Endothelial cell of hepatic sinusoid (primary cell): Measurements from ENCODE around the gene SLC17A9.

ENCODE experiments used
- in situ Hi-C: cut with HindIII; loops from 2 replicates; pipeline ENCODE4 v1.10.0; 2017; ENCODE audit warnings: low sequenced_read_pairs

The SLC17A9 gene

GRCh38 chr20:62935968-62936585 is 16.4 kb upstream of the SLC17A9 start:
- in situ Hi-C loops, result loop anchor here (25.0 kb wide), 1 partner anchor 276 kb away; the partner anchor contains the start of gene YTHDF1

- in situ Hi-C loops, result loop anchor here (25.0 kb wide), 1 partner anchor 275 kb away; the partner anchor contains the start of gene YTHDF1
Measured at GRCh38 chr20:62937268-62938104, 15.0 kb upstream of the SLC17A9 start.

GRCh38 chr20:62938105-62938888 is 14.2 kb upstream of the SLC17A9 start, which contains the start of gene GID8:
GID8 (plus strand) TSS chr20:62938147; CDS start chr20:62941503, 3,356 bp downstream.
- in situ Hi-C loops, result loop anchor here (25.0 kb wide), 1 partner anchor 274 kb away; the partner anchor contains the start of gene YTHDF1

GRCh38 chr20:62940875-62941274 is 11.6 kb upstream of the SLC17A9 start:
- in situ Hi-C loops, result loop anchor here (25.0 kb wide), 1 partner anchor 271 kb away; the partner anchor contains the start of gene YTHDF1

GRCh38 chr20:62941792-62942191 is 10.7 kb upstream of the SLC17A9 start:
- in situ Hi-C loops, result loop anchor here (25.0 kb wide), 1 partner anchor 271 kb away; the partner anchor contains the start of gene YTHDF1

GRCh38 chr20:62942456-62942855 is 10.1 kb upstream of the SLC17A9 start:
- in situ Hi-C loops, result loop anchor here (25.0 kb wide), 1 partner anchor 270 kb away; the partner anchor contains the start of gene YTHDF1

- in situ Hi-C loops, result loop anchor here (25.0 kb wide), 1 partner anchor 269 kb away; the partner anchor contains the start of gene YTHDF1
Measured at GRCh38 chr20:62943396-62943795, 9.1 kb upstream of the SLC17A9 start.

- in situ Hi-C loops, result loop anchor here (25.0 kb wide), 1 partner anchor 268 kb away; the partner anchor contains the start of gene YTHDF1
Measured at GRCh38 chr20:62944184-62944583, 8.3 kb upstream of the SLC17A9 start.

GRCh38 chr20:62944746-62945145 is 7.8 kb upstream of the SLC17A9 start:
- in situ Hi-C loops, result loop anchor here (25.0 kb wide), 1 partner anchor 268 kb away; the partner anchor contains the start of gene YTHDF1

GRCh38 chr20:62945771-62946339 is 6.7 kb upstream of the SLC17A9 start:
- in situ Hi-C loops, result loop anchor here (25.0 kb wide), 1 partner anchor 266 kb away; the partner anchor contains the start of gene YTHDF1

GRCh38 chr20:62946918-62947317 is 5.6 kb upstream of the SLC17A9 start:
- in situ Hi-C loops, result loop anchor here (25.0 kb wide), 1 partner anchor 265 kb away; the partner anchor contains the start of gene YTHDF1

GRCh38 chr20:62947532-62948300 is 4.8 kb upstream of the SLC17A9 start:
- in situ Hi-C loops, result loop anchor here (25.0 kb wide), 1 partner anchor 265 kb away; the partner anchor contains the start of gene YTHDF1

GRCh38 chr20:62949153-62949821 is 3.2 kb upstream of the SLC17A9 start:
- in situ Hi-C loops, result loop anchor here (25.0 kb wide), 1 partner anchor 263 kb away; the partner anchor contains the start of gene YTHDF1

- in situ Hi-C loops, result loop anchor here (25.0 kb wide), 1 partner anchor 262 kb away; the partner anchor contains the start of gene YTHDF1
Measured at GRCh38 chr20:62949962-62950361, 2.5 kb upstream of the SLC17A9 start.

- in situ Hi-C loops, result no loop called here
Measured at GRCh38 chr20:62950741-62951140, 1.8 kb upstream of the SLC17A9 start.

- in situ Hi-C loops, result no loop called here
Measured at GRCh38 chr20:62951143-62951895, 1.2 kb upstream of the SLC17A9 start.

GRCh38 chr20:62951896-62952372 is 575 bp upstream of the SLC17A9 start:
- in situ Hi-C loops, result no loop called here
